ENCODE data around the gene KCNQ5.
A peak's percentile ranks its signal among the peaks of the same experiment; 100 is the strongest.

The KCNQ5 gene

DNA sequence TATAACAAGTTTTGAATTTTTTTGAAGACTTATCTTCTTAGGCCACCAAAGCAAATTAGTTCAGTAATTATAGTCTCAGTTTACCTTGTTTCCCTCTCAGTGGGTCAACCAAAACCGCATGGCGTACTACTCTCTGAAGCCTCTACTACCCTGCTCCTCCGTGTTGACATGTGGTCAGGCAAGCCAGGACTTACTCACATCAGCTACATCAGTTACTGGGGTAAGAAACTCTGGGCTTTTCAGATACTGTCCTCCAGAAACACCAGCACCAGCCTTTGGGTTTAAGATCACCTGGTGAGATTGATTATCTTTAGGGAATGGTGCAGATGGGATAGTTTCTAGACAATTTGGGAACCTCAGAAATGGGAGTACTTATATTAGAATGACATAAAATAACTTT lies 55.1 kb downstream of the KCNQ5 start:
- no peak for DNase-seq (ENCODE audit: low read depth)

DNA sequence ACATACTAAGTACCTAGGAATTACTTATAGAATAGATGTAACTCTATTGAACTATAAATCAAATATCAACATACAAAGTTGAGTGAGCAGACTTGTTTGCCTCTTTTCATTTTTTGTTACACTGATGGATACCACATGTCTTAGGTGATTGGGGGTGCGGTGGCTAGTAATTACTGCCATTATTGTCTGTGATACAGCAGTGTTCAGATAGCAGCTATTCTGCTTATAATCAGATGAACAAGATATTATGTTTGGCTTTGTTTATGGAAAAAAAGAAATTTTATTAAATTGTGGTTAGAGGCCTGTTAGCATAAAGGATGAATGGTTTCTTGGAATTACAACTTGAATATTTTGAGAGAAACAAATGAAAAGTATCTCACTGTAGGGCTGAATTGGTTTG lies 55.9 kb downstream of the KCNQ5 start:
- DNase-seq (ENCODE audit: low read depth): no peak

DNA sequence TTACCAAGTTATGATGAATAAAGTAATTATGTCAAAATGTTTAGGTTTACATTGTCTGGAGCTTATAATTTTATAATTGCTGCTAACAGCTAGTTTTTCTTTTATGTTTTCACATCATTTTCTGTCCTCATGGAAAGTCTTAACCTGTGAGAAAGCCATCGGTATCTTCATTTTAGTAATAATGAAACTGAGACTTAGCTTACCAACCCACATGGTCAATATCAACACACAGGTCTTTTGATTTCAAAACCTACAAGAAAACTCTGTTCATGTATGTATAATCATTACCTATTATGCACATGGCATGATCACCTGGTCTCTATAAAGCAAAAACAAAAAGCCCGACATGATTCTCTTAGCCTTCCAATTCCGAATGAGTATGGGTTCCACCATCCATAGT lies 61.9 kb downstream of the KCNQ5 start:
- no peak for DNase-seq (ENCODE audit: low read depth)

- DNase-seq (ENCODE audit: low read depth): no peak
These were observed 67.5 kb downstream of the KCNQ5 start for GRCh38 chr6:72689107-72689954.

DNA sequence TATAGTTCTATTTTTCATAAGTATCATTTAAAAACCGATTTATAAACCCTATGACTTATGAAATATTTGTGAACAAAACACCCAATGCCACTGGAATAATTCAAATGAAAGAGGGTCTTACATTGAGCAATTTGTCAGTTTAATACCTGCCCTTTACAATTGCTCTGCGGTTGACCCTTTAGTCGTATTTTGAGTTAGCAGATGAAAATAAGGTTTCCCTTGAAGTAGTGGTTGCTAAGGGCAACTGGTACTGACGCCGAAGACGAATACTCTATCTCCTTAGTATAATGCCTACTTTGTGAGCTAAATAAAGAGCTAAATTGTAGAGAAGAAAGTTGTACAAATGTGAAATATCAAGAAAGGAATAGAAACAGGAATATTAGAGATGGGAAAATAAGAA lies 69.4 kb downstream of the KCNQ5 start:
- DNase-seq (ENCODE audit: low read depth): no peak

DNA sequence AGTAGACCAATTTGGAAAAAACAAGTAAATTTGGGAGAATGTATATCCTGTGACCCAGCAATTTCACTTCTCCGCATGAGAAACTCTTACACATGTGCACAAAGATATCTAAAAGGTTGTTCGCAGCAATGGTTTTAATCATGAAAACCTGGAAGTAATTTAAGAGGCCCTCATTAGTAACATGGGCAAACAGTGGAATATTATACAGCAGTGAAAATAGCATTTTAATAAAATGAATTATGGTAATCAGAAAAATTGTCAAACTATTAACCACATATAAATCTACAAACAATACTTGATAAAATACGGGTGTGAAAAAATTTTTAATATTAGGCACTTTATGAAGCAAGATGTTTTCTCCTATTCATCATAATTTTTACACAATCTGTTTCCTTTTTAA lies 74.2 kb downstream of the KCNQ5 start:
- no peak for DNase-seq (ENCODE audit: low read depth)

DNA sequence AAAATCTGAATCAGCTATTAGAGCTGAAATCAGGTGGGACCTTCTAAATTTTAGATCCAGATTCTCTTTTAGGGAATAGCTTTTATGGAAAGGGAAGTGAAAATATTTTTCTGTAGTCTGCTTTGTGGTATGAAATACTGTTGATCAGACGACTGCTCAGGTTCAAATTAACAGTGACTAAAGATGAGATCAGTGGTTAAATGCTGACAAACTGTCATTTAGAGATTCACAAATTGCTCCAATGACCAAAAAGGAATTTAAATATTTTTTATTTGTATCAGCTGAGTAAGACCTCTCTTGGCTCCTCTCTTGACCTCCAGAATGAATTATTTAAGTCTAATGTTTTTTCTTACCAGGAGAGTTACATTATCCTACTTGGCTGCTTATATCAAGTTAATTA lies 77.3 kb downstream of the KCNQ5 start:
- DNase-seq (ENCODE audit: low read depth): no peak

DNA sequence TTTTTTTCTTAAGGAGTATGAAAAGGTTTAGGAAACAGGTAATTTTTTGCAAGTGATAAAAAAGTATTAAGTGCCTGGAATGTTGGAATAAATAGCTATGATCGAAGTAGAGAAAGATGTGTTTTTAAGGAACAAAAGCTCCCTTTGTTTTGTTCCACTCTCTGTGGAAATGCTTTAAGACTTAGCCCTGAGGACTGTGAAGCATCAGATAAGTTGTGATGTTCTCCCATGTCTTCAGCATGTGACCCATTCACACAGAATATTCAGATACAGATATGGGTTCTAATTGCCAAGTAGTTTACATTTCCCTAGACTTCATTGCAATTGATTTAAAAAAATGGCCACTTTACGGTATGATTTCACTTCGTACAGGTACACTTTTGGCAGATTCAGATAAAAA lies 80.6 kb downstream of the KCNQ5 start:
- no peak for DNase-seq (ENCODE audit: low read depth)

- DNase-seq (ENCODE audit: low read depth): no peak
These were observed 81.2 kb downstream of the KCNQ5 start for GRCh38 chr6:72703093-72703492.

DNA sequence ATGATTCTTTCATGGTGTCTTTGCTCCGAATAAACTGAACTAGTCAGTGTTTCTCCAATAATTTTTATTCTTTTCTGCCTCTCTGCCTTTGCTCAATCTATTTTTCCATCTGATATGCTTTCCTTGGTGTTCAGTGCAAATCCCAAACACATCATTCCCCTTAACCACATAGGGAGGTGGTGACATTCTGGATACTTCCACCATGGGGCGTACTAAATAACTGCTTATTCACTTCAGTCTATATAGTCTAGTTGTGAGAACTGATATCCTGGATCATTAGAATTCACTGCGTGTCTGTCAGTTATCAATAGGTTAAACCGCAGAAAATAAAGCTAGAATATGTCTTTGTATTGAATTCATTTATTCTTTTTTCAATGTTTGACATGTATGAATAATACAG lies 83.1 kb downstream of the KCNQ5 start:
- no peak for DNase-seq (ENCODE audit: low read depth)

DNA sequence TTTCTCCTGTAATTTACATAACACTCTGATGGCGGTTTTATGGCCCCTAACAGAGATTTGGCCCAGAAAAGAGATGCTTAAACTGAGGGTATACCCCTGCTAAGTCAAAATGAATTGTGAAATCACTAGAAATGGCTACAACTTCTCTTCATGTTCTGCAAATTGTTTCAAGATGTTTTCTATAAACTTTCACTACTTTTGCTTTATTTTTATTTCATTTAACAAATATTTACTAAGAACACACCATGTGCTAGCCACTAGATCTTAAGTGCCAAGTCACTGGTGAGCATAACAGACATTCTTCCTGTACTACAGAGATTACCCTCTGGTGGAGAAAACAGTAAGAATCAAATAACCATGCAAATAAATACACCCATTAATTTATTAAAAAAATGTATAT lies 87.6 kb downstream of the KCNQ5 start:
- DNase-seq (ENCODE audit: low read depth): no peak

DNA sequence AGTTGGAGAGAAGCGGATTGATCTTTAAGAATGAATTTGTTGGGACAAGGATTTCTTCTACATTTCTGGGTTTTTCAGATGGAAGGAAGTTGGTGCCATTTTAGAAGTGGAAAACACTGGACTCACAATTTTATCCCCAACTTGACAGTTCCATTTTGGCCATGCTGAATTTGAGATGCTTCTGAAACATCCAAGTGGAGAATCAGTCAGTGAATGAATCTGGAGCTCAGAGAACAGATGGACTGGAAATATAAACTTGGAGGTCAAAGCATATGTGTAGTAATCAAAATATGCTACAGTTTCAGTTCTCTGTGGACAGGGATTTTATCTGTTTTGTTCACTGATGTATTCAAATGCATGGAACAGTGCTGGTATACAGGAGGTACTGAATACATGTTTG lies 89.9 kb downstream of the KCNQ5 start:
- no peak for DNase-seq (ENCODE audit: low read depth)

- DNase-seq (ENCODE audit: low read depth): no peak
These were observed 91.0 kb downstream of the KCNQ5 start for GRCh38 chr6:72712910-72713309.

- no peak for DNase-seq (ENCODE audit: low read depth)
These were observed 93.3 kb downstream of the KCNQ5 start for GRCh38 chr6:72715119-72715518.

DNA sequence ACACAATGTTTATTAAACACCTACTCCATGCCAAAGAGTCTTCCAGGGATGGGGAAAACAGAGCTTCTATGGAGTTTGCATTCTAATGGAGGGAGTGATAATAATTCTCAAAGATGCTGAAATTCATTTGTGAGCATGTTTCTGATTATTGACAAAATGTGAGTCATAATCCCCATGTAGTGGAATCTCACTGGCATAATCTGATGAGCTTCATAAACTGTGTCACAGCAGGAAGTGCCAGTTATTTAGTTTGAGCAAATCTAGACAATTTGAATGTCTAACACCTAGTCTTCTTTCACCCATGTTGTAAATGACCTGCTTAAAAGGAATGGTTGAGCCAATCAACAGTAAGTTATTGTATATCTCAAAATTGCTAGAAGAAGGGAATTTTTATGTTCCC lies 95.1 kb downstream of the KCNQ5 start:
- no peak for DNase-seq (ENCODE audit: low read depth)

GRCh38 chr6:72720464-72720863 lies 98.6 kb downstream of the KCNQ5 start:
- DNase-seq (ENCODE audit: low read depth): peak; percentile 28

DNA sequence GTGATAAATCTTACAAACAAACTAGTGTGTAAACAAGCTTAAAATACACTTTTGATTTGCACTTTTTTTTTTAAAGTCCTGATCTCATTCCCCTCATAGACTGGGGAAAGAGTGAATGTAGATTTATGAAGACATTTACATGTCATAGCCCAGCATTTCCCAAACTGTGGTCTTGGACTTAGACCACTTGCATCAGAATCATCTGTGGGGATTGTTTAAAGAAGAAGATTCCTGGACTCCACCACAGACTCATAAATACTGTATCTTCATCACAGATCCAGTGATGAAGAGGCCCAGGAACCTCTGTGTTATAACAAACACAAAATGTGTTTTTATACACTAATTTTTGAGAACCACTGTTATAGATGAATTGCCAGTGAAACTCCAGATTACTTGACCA lies 99.5 kb downstream of the KCNQ5 start:
- no peak for DNase-seq (ENCODE audit: low read depth)

DNA sequence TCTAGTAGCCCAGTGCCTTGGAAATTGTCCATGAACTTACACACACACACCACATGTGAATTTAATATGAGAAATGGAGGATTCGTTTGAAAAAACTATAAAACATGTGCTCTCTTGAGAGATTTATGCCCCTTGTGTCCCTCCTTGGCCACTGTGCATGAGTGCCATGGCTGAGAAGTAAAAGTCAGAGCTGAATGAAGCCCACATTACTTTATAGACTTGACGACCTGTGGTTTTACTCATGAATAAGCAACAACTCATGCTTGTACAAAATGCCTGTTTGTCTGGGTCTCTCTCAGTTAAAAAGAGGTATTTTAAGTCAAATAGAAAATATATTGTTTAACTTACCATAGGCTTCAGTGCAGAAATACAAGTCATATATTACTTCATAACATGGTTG lies 102.7 kb downstream of the KCNQ5 start:
- DNase-seq (ENCODE audit: low read depth): no peak

DNA sequence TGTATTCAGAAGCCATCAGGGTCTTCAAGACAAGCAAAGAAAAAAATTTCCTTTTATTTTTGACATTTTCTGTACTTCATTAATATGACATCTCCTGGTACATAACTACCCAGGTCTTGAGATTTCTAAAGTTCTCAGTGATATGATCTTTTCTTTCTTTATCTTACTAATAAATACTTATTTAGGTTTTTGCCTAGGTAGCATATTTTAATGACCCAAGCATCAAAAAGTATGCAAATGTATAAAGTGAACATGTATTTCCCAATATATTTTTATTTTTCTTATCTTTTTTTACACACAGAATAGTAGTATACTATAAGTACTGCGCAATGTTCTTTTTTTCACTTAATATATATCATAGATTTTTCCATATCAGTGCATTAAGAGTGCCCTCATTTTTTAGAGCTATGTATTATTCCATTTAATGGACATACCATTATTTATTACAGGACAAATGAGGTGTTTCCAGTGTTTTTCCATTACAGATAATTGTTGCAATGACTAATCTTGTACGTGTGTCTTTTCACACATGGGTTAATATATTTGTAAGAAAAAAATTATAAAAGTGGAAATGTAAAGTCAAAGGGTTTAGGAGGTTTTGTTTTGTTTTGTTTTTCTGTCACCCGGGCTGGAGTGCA lies 107.0 kb downstream of the KCNQ5 start:
- no peak for DNase-seq (ENCODE audit: low read depth)

DNA sequence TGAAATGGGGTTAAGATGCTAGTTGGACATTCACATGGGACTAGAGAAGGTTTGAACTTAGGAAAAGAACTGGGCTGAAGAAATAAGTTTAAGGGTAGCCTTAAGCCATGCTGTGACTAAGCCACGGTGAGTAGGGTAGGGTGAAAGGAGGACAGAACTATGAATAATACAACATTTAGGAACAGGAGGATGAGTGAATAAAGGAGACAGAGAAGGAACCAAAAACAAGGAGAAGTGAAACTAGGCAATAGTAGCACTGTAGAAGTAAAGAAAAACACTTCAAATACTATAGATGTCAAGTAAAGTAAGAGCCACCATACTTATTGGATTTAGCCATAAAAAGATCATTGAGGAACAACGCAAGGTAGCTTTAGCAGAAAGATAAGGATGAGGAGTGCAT lies 111.2 kb downstream of the KCNQ5 start:
- no peak for DNase-seq (ENCODE audit: low read depth)

- DNase-seq (ENCODE audit: low read depth): no peak
These were observed 116.2 kb downstream of the KCNQ5 start for GRCh38 chr6:72738091-72738490.

DNA sequence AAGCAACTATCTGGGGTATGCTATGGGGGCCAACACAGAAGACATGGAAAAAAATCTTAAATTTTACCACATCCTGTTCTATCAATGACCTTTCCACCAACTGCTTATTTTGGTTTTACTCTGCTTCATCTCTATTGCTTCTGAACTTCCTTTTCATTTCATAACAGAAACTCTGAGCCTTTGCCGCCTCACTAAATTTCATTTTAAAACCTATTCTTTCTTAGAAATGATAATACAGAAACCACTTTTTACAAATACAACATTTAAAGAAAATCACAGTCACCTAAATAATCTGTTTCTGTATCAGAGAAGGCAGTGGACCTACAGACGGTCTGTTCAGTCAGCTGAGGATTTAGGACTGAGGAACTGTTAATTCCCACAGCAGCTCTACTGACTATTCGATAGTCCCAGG lies 117.5 kb downstream of the KCNQ5 start:
- no peak for DNase-seq (ENCODE audit: low read depth)

DNA sequence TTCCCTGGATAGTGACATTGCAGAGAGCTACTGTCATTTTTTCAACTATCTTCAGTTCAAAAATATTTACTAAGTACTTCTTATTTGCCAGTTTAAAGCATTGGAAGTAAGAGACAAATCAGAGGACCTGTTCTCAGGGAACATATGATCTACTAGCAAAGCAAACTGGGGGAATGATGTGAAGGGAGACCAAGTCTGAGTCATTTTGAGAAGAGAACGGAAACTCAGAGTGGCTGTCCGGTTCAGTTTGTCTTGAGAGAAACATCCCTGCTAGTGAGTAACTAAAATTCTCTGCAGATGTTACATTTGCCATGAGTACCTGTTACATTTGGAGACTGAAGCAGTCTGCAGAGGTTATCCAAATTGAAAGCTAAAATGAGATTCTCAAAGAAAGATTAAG lies 118.3 kb downstream of the KCNQ5 start:
- no peak for DNase-seq (ENCODE audit: low read depth)

DNA sequence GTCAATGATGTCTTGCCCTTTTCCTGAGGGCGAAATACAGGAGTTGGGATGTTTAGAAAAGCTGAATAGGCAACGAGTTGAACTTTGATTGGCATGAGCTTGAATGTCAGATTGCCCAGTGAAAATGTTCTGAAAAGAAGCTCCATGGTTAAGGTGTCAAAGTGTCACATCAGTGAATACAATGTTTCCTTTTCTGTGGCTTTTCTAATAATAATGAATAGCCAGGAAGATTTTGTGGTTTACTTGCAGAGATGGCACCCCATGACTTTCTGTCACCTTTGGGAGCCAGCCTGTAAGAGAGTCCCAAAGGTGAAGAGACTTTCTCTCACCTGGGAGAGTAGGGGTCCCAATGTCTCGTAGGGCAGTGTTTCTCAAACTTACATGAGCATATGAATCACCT lies 119.2 kb downstream of the KCNQ5 start:
- no peak for DNase-seq (ENCODE audit: low read depth)
